ENCODE results near the gene LHX6. TPM values are rescaled to one million over a fixed set of nuclear protein-coding genes. Genes with fewer than 3 reads are reported as not detected.

The LHX6 gene
- polyA plus RNA-seq, 6 donors from 2014 or later: not detected

DNA sequence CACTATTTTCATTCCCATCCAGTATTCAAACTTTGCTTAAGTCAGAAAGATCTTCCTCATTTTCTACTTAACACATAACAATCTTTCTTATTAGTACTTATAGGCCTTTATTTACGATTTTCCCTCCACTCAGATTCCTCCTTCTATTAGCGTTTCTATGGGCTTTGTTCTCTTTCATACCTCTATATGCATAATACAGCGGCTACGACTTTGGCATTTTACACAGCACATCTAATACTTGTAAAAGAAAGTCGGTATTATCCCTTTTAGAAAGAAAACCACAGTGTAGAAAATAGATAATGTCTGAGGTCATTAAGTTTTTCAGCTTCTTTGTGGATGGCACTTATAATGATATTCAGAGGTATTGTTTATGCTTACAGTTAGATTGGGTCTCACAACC is 27.4 kb upstream of the LHX6 start:
- ATAC-seq (ENCODE audit: low read depth in 2 of 2) (no peak), DNase-seq (no peak)
- no peak overlapping the region for H3K4me3 Mint-ChIP-seq
- H3K27ac Mint-ChIP-seq: no peak overlapping the region
- H3K9me3 Mint-ChIP-seq: no peaks in the 10 kb centered on the region
- H3K36me3 Mint-ChIP-seq: peaks cover 23 to 28% of the 10 kb centered on the region in 2 donors
- H3K4me1 Mint-ChIP-seq: peaks cover 2 to 15% (median 6%) of the 10 kb centered on the region in 3 donors
- H3K27me3 Mint-ChIP-seq: no peaks in the 10 kb centered on the region

DNA sequence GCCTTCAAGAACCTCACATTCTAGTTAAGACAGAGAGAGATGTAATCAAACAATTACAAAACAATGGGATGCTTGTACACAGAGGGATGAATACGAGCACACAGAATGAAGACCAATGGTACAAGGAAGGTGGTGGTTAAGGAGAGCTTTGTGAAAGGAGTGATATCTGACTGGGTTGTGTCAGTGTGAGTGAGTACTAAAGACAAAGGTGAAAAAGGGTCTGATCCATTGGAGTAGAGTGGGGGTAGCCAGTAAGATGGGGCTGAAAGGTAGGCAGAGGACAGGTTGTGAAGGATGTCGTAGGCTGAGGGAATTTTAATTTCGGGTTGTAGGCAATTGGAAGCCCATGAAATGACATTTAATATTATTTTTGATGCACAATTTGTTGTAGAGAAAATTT is 26.0 kb upstream of the LHX6 start:
- peak overlapping the region in 1 of 6 donors; percentile 84 for H3K27ac Mint-ChIP-seq
- no peak for DNase-seq
- no peak for ATAC-seq (ENCODE audit: low read depth in 2 of 2)
- H3K4me3 Mint-ChIP-seq: no peak overlapping the region
- no peaks in the 10 kb centered on the region for H3K27me3 Mint-ChIP-seq
- H3K4me1 Mint-ChIP-seq: peaks cover 2 to 15% (median 6%) of the 10 kb centered on the region in 3 donors
- H3K36me3 Mint-ChIP-seq: peaks cover 31 to 34% of the 10 kb centered on the region in 2 donors
- H3K9me3 Mint-ChIP-seq: no peaks in the 10 kb centered on the region

DNA sequence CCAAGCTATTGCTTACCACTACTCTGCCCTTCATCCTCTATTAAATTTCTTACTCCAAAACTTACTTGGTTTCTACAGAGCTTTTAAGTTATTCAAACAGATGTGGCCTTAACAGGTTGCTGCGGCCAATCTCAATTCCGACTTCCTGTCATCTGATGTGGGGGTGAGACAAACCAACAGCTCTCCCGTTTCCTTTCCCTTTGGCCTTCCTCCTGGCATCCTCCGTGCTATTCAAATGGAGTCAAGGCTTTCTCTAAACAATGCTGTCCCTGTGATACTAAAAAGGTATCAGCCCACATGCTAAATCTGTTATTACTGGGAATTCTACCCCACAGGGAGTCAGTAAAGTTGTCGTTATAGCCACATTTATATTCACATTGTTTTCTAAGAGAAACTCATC is 24.0 kb upstream of the LHX6 start:
- Mint-ChIP-seq H3K27ac (no peak overlapping the region), H3K4me1 (peaks cover 2 to 19% (median 6%) of the 10 kb centered on the region in 3 donors), H3K4me3 (peak overlapping the region in 1 of 8 donors; percentile 61), H3K9me3 (no peaks in the 10 kb centered on the region), H3K36me3 (peaks cover 29 to 31% of the 10 kb centered on the region in 2 donors), H3K27me3 (no peaks in the 10 kb centered on the region)
- DNase-seq: no peak
- ATAC-seq (ENCODE audit: low read depth in 2 of 2): no peak

- Mint-ChIP-seq H3K9me3 (no peaks in the 10 kb centered on the region), H3K27me3 (no peaks in the 10 kb centered on the region), H3K36me3 (peaks cover 30 to 34% of the 10 kb centered on the region in 2 donors), H3K27ac (peak overlapping the region in 1 of 6 donors; percentile 34), H3K4me1 (peaks cover 0 to 19% (median 5%) of the 10 kb centered on the region in 3 donors), H3K4me3 (no peak overlapping the region)
- ATAC-seq (ENCODE audit: low read depth in 2 of 2): no peak
- no peak for DNase-seq
Measured at GRCh38 chr9:122251351-122251750, 22.6 kb upstream of the LHX6 start.

- H3K4me1 Mint-ChIP-seq: peaks cover 0 to 7% (median 0%) of the 10 kb centered on the region in 3 donors
- H3K36me3 Mint-ChIP-seq: peaks cover 34 to 46% of the 10 kb centered on the region in 2 donors
- no peaks in the 10 kb centered on the region for H3K27me3 Mint-ChIP-seq
- H3K27ac Mint-ChIP-seq: no peak overlapping the region
- no peaks in the 10 kb centered on the region for H3K9me3 Mint-ChIP-seq
- no peak for ATAC-seq (ENCODE audit: low read depth in 2 of 2)
- H3K4me3 Mint-ChIP-seq: no peak overlapping the region
- DNase-seq: no peak
Measured at GRCh38 chr9:122248448-122248865, 19.7 kb upstream of the LHX6 start.

DNA sequence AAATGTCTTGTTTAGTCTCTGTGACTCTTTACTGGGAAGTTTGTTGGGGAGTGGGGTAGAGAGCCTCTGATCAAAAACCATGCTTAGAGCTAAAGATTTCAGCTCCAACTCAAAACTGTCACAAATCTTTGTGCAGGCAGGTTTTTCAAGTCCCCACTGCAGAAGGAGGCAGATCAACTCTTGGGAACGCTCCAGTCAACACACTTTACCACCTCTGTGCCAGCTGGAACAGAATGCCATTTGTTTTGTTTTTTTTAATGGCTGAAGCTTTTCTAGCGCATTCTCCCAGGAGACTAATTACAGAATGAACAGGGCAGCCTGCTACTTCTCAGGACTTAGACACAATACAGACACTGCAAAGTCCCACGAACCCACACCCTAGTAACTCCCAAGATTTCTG is 17.9 kb upstream of the LHX6 start:
- Mint-ChIP-seq H3K27me3 (no peaks in the 10 kb centered on the region), H3K27ac (peak overlapping the region in 1 of 6 donors; percentile 51), H3K4me1 (peaks cover 0 to 3% (median 0%) of the 10 kb centered on the region in 3 donors), H3K9me3 (no peaks in the 10 kb centered on the region), H3K36me3 (peaks cover 27 to 51% of the 10 kb centered on the region in 2 donors), H3K4me3 (no peak overlapping the region)
- ATAC-seq (ENCODE audit: low read depth in 2 of 2) (no peak), DNase-seq (no peak)

DNA sequence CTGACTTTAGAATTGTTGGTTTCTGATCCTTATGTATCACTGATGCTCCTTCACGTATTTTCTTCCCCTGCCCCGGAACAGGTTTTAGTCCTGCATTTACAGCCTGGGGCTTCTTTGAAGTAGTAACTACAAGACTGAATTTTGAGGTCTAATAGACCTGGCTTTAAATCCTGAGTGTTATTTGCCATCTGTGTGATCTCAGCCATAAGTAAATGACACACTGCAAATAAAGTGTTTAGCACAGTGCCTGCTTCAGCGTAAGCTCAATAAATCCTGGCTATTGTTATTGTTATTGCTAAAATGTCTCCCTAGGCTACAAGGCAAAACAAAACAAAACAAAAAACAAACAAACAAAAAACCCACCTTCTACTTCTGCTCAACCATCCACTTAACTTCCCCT is 15.6 kb upstream of the LHX6 start:
- no peak overlapping the region for H3K4me3 Mint-ChIP-seq
- peaks cover 19 to 47% of the 10 kb centered on the region in 2 donors for H3K36me3 Mint-ChIP-seq
- no peak for DNase-seq
- H3K27ac Mint-ChIP-seq: peak overlapping the region in 1 of 6 donors; percentile 13
- no peaks in the 10 kb centered on the region for H3K9me3 Mint-ChIP-seq
- H3K27me3 Mint-ChIP-seq: no peaks in the 10 kb centered on the region
- ATAC-seq (ENCODE audit: low read depth in 2 of 2): no peak
- H3K4me1 Mint-ChIP-seq: peaks cover 0 to 3% (median 0%) of the 10 kb centered on the region in 3 donors

DNA sequence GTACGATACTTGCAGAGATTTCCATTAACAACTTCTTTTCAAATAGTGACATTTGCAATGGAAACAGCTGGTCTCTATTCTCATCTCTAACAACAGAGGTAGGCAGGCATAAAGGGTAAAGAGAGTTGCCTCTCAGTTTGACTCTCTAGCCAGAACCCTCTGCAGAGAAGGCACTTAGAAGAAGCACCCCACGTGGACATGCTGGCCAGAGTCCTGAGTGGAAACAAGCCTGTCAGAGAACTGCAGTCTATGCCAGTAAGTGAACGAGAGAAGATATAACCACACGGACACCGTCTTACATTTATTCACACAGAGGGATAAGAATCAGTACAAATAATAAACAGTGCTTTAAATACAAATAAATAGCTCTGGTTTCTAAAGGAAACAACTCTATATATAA is 11.0 kb upstream of the LHX6 start:
- Mint-ChIP-seq H3K36me3 (peaks cover 14 to 28% of the 10 kb centered on the region in 2 donors), H3K4me3 (no peak overlapping the region), H3K4me1 (no peaks in the 10 kb centered on the region), H3K27ac (no peak overlapping the region), H3K27me3 (no peaks in the 10 kb centered on the region), H3K9me3 (no peaks in the 10 kb centered on the region)
- ATAC-seq (ENCODE audit: low read depth in 2 of 2) (no peak), DNase-seq (no peak)

DNA sequence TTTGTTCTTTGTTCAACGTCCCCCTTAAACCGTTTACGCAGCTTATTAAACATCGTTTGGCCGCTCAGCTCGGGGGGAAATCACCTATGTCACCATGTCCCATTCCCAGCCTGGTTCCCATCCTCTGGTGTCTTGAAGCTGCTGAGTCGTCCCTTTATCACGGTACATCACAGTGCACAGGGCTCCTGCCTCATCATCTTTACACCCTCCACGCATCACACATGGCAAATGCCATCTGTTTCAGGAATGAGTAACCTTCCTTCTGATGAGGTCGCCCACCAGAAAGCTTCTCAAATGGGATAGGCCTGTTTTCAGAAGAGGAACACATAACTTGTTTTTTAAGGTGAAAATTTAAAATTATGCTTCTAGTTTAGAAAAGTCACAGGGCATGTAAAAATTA is 7.9 kb upstream of the LHX6 start:
- DNase-seq (no peak), ATAC-seq (ENCODE audit: low read depth in 2 of 2) (no peak)
- Mint-ChIP-seq H3K27me3 (peaks cover 0 to 6% (median 3%) of the 10 kb centered on the region in 3 donors), H3K4me3 (no peak overlapping the region), H3K9me3 (no peaks in the 10 kb centered on the region), H3K36me3 (peaks cover 0 to 16% of the 10 kb centered on the region in 2 donors), H3K4me1 (no peaks in the 10 kb centered on the region), H3K27ac (no peak overlapping the region)

- DNase-seq: no peak
- H3K9me3 Mint-ChIP-seq: no peaks in the 10 kb centered on the region
- H3K4me3 Mint-ChIP-seq: no peak overlapping the region
- no peaks in the 10 kb centered on the region for H3K4me1 Mint-ChIP-seq
- peaks cover 0 to 5% of the 10 kb centered on the region in 2 donors for H3K36me3 Mint-ChIP-seq
- no peak for ATAC-seq (ENCODE audit: low read depth in 2 of 2)
- H3K27me3 Mint-ChIP-seq: peaks cover 0 to 6% (median 5%) of the 10 kb centered on the region in 3 donors
- no peak overlapping the region for H3K27ac Mint-ChIP-seq
Measured at GRCh38 chr9:122234022-122234748, 5.4 kb upstream of the LHX6 start.

GRCh38 chr9:122232796-122233306 is 4.1 kb upstream of the LHX6 start:
- H3K4me1 Mint-ChIP-seq: peaks cover 0 to 4% (median 0%) of the 10 kb centered on the region in 3 donors
- H3K4me3 Mint-ChIP-seq: no peak overlapping the region
- H3K9me3 Mint-ChIP-seq: no peaks in the 10 kb centered on the region
- DNase-seq: no peak
- H3K27ac Mint-ChIP-seq: no peak overlapping the region
- H3K27me3 Mint-ChIP-seq: peaks cover 4 to 9% (median 8%) of the 10 kb centered on the region in 3 donors
- no peak for ATAC-seq (ENCODE audit: low read depth in 2 of 2)
- H3K36me3 Mint-ChIP-seq: no peaks in the 10 kb centered on the region

GRCh38 chr9:122229485-122229837 is 704 bp upstream of the LHX6 start:
- Mint-ChIP-seq H3K27ac (no peak overlapping the region), H3K36me3 (no peaks in the 10 kb centered on the region), H3K4me3 (no peak overlapping the region), H3K4me1 (peaks cover 0 to 16% (median 3%) of the 10 kb centered on the region in 3 donors), H3K9me3 (peaks cover 0 to 2% (median 0%) of the 10 kb centered on the region in 7 donors), H3K27me3 (peaks cover 30 to 40% (median 37%) of the 10 kb centered on the region in 3 donors)
- ATAC-seq (ENCODE audit: low read depth in 2 of 2): no peak
- DNase-seq: no peak

DNA sequence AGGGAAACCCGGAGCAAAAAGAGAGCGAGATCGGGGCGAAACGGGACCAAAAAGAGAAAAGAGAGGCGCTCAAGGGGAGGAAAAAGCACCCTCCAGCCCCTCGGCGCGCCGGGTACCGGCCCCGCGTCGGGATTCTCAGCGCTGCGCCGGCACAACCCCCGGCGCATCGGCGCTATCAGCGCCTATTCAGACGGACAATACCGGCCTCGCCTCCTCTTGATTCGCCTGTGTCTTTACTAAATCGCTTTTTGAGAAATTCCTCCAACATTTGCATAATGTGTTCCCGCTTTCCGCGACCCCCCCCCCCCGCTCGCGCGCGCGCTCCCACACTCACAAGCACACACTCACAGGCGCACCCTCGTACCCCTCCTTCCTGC is 578 bp downstream of the LHX6 start:
- Mint-ChIP-seq H3K9me3 (peaks cover 0 to 2% (median 0%) of the 10 kb centered on the region in 7 donors), H3K27me3 (peaks cover 43 to 49% (median 47%) of the 10 kb centered on the region in 3 donors), H3K4me1 (peaks cover 0 to 18% (median 3%) of the 10 kb centered on the region in 3 donors), H3K36me3 (no peaks in the 10 kb centered on the region), H3K4me3 (peak overlapping the region in 7 of 8 donors; percentile 72 to 89 (median 80)), H3K27ac (peak overlapping the region in 1 of 6 donors; percentile 74)
- no peak for DNase-seq
- ATAC-seq (ENCODE audit: low read depth in 2 of 2): peak in 1 of 2 donors; percentile 40

DNA sequence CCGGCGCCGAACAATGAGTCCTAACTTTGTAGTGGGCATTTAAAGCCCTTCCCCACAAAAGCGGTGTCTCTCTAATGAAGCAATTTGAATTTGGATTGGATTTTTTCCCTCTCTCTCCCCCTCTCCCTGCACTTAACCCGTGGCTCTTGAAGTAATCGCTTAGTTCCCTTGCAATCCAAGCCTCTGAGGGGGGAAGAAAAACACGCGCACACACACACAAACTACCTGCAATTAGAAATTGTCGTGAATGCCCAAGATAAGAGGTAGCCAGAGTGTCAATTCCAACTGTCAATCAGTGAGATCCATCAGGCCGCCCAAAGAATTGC is 1.2 kb downstream of the LHX6 start:
- Mint-ChIP-seq H3K27me3 (peaks cover 50 to 55% (median 53%) of the 10 kb centered on the region in 3 donors), H3K4me1 (peaks cover 6 to 24% (median 8%) of the 10 kb centered on the region in 3 donors), H3K4me3 (peak overlapping the region; percentile 9 to 73 (median 65)), H3K36me3 (no peaks in the 10 kb centered on the region), H3K27ac (no peak overlapping the region), H3K9me3 (peaks cover 0 to 2% (median 0%) of the 10 kb centered on the region in 7 donors)
- ATAC-seq (ENCODE audit: low read depth in 2 of 2) (no peak), DNase-seq (no peak)

All from naive B cell (primary cell).